Stomach (tissue), 9 donors: Measurements from ENCODE around the gene C1orf159. TPM values are rescaled to one million over a fixed set of nuclear protein-coding genes. Genes with fewer than 3 reads are reported as not detected.

Source experiments
- DNase-seq, 2 donors: peaks; one replicate each; pipeline versions ENCODE4 v3.0.0 to v3.0.0-alpha.2; 2013 to 2019
- H3K27ac ChIP-seq, 5 donors: fragments of 200-600 bp in 4 of 5; sonication (generic) in 4 of 5; one replicate each; pipeline ENCODE4 v1.5.1; 2013 to 2019; ENCODE audit warnings: mild to moderate bottlenecking in 1 of 5, moderate library complexity in 1 of 5
- H3K27me3 ChIP-seq, 3 donors: fragments of 200-600 bp; sonication (generic); one replicate each; pipeline ENCODE4 v1.5.1; 2017 to 2019; ENCODE audit warnings: mixed run types in 1 of 3
- H3K36me3 ChIP-seq, 4 donors: fragments of 200-600 bp; sonication (generic); 1 replicate in 3 of 4; 2 replicates in 1 of 4; pipeline ENCODE4 v1.5.1; 2016 to 2019
- H3K4me1 ChIP-seq, 4 donors: fragments of 200-600 bp; sonication (generic); one replicate each; pipeline ENCODE4 v1.5.1; 2016 to 2019
- H3K4me3 ChIP-seq, 4 donors: fragments of 200-600 bp; sonication (generic) in 3 of 4; one replicate each; pipeline ENCODE4 v1.5.1; 2016 to 2019; ENCODE audit warnings: mild to moderate bottlenecking in 1 of 4
- H3K9me3 ChIP-seq, 4 donors: fragments of 200-600 bp; sonication (generic); one replicate each; pipeline ENCODE4 v1.5.1; 2016 to 2019
- CTCF ChIP-seq, 7 experiments: fragments of 450-650 bp in 4 of 7; fragments of 200-600 bp in 3 of 7; sonication (generic) in 3 of 7; IDR thresholded peaks; one replicate each; pipeline ENCODE4 v1.5.1; 2016 to 2019; ENCODE audit warnings: antibody characterized with exemption in 7 of 7, control low read depth in 2 of 7, mild to moderate bottlenecking in 1 of 7
- EP300 ChIP-seq: sonication (generic); formaldehyde crosslinking; IDR thresholded peaks from one replicate; pipeline ENCODE4 v1.6.1; 2017; ENCODE audit warnings: antibody characterized with exemption
- POLR2A ChIP-seq, 4 donors: fragments of 450-650 bp; IDR thresholded peaks; one replicate each; pipeline ENCODE4 v1.6.1; 2016; ENCODE audit warnings: antibody characterized with exemption in 4 of 4, control low read depth in 2 of 4, mild to moderate bottlenecking in 1 of 4, moderate library complexity in 1 of 4
- POLR2AphosphoS5 ChIP-seq, 3 donors: sonication (generic); formaldehyde crosslinking; IDR thresholded peaks; one replicate each; pipeline ENCODE4 v1.6.1; 2016; ENCODE audit warnings: antibody characterized with exemption in 3 of 3
- WGBS, 5 donors: extraction: QIAGEN DNeasy Blood & Tissue Kit in 3 of 5; methylation state at CpG; one replicate each; pipeline versions ENCODE4 v1.1.5 to v1.1.7; 2013 to 2018; 5-methylcytosine and 5-hydroxymethylcytosine counted together
- intact Hi-C: fragments of 100-400 bp; cut with DNase I; formaldehyde crosslinking; loops from one replicate; pipeline ENCODE4 v1.15.1; 2023; ENCODE audit warnings: low total_unique reads
- polyA plus RNA-seq, 3 donors: library from polyadenylated mRNA; stranded (reverse); fragments of 200-250 nt; gene quantifications; one replicate each; pipeline ENCODE4 v1.2.3, GENCODE V29; 2013
- total RNA-seq, 5 donors: library from RNA; depleted of rRNA; stranded (reverse); fragments of >200 nt; gene quantifications; one replicate each; pipeline versions ENCODE4 v1.1.0 to v1.2.3, GENCODE V29; 2014 to 2016
- donor health status: healthy with polysubstance abuse.
- donor health status: Bipolar disorder and iron deficiency.
- donor health status: healthy.

Gene C1orf159
- total and polyA plus RNA-seq, 8 donors, result 10.2 to 67.0 (median 18.5) TPM

DNA sequence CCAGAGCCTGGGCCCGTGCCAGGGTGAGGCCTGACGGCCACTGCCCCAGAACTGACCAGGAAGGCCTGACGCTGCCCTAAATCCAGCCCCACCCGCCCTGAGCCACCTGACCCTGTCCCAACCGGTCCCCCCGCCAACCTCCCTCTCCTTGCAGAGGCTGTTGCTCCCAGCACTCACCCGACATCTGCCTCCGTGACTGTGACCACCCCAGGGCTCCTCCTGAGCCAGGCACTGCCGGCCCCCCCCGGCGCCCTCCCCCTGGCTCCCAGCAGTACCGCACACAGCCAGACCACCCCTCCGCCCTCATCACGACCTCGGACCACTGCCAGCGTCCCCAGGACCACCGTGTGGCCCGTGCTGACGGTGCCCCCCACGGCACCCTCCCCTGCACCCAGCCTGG lies 69.6 kb downstream of the C1orf159 start:
- no peaks in the 10 kb centered on the region for H3K4me1 ChIP-seq
- peaks cover 22 to 90% (median 76%) of the 10 kb centered on the region in 4 donors for H3K36me3 ChIP-seq
- H3K27me3 ChIP-seq, result no peaks in the 10 kb centered on the region
- whole genome bisulfite sequencing, 5 donors, result 91 to 95% (median 92%) methylated on average over 15 to 20 of the region's 20 CpGs
- H3K27ac ChIP-seq, result no peak overlapping the region
- DNase-seq, result no peak
- intact Hi-C loops, result no loop called here
- H3K9me3 ChIP-seq, result no peaks in the 10 kb centered on the region
- TF ChIP-seq POLR2A (IDR thresholded peaks at IDR 0.05), result no peak
- no peak for TF ChIP-seq CTCF (IDR thresholded peaks at IDR 0.05)
- TF ChIP-seq EP300, result no peak
- no peak for TF ChIP-seq POLR2AphosphoS5 (IDR thresholded peaks at IDR 0.05)
- no peak overlapping the region for H3K4me3 ChIP-seq

DNA sequence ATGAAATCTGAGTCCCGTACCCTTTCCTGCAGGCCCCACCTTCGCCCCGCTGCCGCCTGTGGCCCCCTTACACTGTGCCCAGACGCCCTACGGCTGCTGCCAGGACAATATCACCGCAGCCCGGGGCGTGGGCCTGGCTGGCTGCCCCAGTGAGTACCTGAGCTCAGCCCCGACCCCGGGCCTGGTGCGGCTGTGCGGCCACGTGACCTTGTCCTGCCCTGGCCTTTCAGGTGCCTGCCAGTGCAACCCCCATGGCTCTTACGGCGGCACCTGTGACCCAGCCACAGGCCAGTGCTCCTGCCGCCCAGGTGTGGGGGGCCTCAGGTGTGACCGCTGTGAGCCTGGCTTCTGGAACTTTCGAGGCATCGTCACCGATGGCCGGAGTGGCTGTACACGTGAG lies 70.8 kb downstream of the C1orf159 start:
- Histone ChIP-seq H3K36me3 (peaks cover 22 to 79% (median 65%) of the 10 kb centered on the region in 4 donors), H3K27ac (no peak overlapping the region), H3K4me3 (no peak overlapping the region), H3K9me3 (no peaks in the 10 kb centered on the region), H3K4me1 (peaks cover 5 to 6% (median 5%) of the 10 kb centered on the region in 4 donors), H3K27me3 (peaks cover 0 to 6% (median 3%) of the 10 kb centered on the region in 3 donors)
- intact Hi-C loops, result no loop called here
- WGBS, 5 donors, result 82 to 92% (median 86%) methylated on average over 18 to 23 of the region's 23 CpGs
- TF ChIP-seq POLR2A (IDR thresholded peaks at IDR 0.05), result no peak
- no peak for DNase-seq

GRCh38 chr1:1044455-1045078 lies 71.3 kb downstream of the C1orf159 start:
- Histone ChIP-seq H3K4me1 (peaks cover 10 to 11% (median 11%) of the 10 kb centered on the region in 4 donors), H3K27me3 (peaks cover 0 to 12% (median 7%) of the 10 kb centered on the region in 3 donors), H3K4me3 (no peak overlapping the region), H3K27ac (no peak overlapping the region), H3K9me3 (no peaks in the 10 kb centered on the region), H3K36me3 (peaks cover 22 to 74% (median 60%) of the 10 kb centered on the region in 4 donors)
- 90 to 93% (median 90%) methylated on average over 34 of the region's 34 CpGs for WGBS, 5 donors
- TF ChIP-seq CTCF (IDR thresholded peaks at IDR 0.05) (no peak), EP300 (no peak), POLR2A (IDR thresholded peaks at IDR 0.05) (no peak), POLR2AphosphoS5 (IDR thresholded peaks at IDR 0.05) (no peak)
- DNase-seq, result no peak
- intact Hi-C loops, result no loop called here

DNA sequence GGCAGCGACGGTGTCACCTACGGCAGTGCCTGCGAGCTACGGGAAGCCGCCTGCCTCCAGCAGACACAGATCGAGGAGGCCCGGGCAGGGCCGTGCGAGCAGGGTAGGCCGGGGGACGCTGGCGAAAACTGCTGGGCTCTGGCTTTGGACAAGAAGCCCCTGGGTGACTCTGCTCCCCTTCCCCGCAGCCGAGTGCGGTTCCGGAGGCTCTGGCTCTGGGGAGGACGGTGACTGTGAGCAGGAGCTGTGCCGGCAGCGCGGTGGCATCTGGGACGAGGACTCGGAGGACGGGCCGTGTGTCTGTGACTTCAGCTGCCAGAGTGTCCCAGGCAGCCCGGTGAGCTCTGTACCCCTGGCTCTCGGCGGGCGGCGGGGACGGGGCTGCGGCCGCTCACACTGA lies 72.0 kb downstream of the C1orf159 start:
- Histone ChIP-seq H3K27ac (no peak overlapping the region), H3K4me3 (no peak overlapping the region), H3K27me3 (peaks cover 0 to 19% (median 7%) of the 10 kb centered on the region in 3 donors), H3K36me3 (peaks cover 22 to 67% (median 56%) of the 10 kb centered on the region in 4 donors), H3K4me1 (peaks cover 14 to 18% (median 17%) of the 10 kb centered on the region in 4 donors), H3K9me3 (no peaks in the 10 kb centered on the region)
- TF ChIP-seq CTCF (IDR thresholded peaks at IDR 0.05) (no peak), POLR2AphosphoS5 (IDR thresholded peaks at IDR 0.05) (no peak), POLR2A (IDR thresholded peaks at IDR 0.05) (no peak), EP300 (no peak)
- DNase-seq, result no peak
- 95 to 98% (median 96%) methylated on average over 13 to 33 of the region's 33 CpGs for WGBS, 5 donors
- intact Hi-C loops, result no loop called here

GRCh38 chr1:1043411-1043810 lies 72.5 kb downstream of the C1orf159 start:
- Histone ChIP-seq H3K4me1 (peaks cover 14 to 21% (median 18%) of the 10 kb centered on the region in 4 donors), H3K9me3 (no peaks in the 10 kb centered on the region), H3K36me3 (peaks cover 22 to 64% (median 56%) of the 10 kb centered on the region in 4 donors), H3K27ac (no peak overlapping the region), H3K27me3 (peaks cover 0 to 24% (median 7%) of the 10 kb centered on the region in 3 donors), H3K4me3 (no peak overlapping the region)
- intact Hi-C loops, result no loop called here
- WGBS, 5 donors, result 93 to 97% (median 95%) methylated on average over 15 to 27 of the region's 27 CpGs
- DNase-seq, result no peak
- TF ChIP-seq EP300 (no peak), POLR2AphosphoS5 (IDR thresholded peaks at IDR 0.05) (no peak), CTCF (IDR thresholded peaks at IDR 0.05) (no peak), POLR2A (IDR thresholded peaks at IDR 0.05) (no peak)
